Measurements from ENCODE around the gene LHB.
"Not testable (repeated sequence)": the region's sequence is repeated elsewhere in the genome, so short reads cannot be mapped to it uniquely, and the experiment has no call there.

LHB gene

DNA sequence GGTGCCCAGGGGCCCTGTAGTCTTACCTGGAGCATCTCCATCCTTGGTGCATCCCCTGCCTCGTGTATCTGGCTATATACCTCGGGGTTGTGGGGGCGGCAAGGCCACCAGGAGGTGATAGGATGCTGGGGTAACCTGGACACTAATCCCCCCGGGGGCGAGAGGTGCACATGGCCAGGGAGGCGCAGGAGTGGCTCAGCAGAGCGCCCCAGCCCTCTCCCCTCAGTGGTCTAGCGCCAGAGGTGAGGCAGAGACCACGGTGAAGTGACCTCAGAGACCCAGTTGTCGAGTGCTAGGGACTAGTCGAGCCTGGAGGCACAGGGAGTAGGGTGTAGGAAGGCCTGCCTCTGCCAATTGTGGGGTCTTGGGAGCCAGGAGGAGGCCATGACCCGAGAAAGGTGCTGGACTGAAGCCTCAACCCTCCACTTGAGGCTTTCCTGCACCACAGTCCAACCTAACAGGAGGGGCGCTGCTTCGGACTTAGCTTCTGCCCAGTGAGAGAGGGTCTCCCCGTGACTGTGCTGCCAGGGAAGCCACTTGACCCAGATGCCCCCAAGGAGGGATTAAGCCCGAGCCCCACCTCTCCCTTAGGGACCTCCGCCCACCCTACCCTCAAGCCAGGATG is at the start of gene LHB:
Gene LHB (minus strand): TSS at position 51 of the 625 bp plus-strand sequence. CDS start 10 bp downstream, at position 41.
- no peak for DNase-seq

DNA sequence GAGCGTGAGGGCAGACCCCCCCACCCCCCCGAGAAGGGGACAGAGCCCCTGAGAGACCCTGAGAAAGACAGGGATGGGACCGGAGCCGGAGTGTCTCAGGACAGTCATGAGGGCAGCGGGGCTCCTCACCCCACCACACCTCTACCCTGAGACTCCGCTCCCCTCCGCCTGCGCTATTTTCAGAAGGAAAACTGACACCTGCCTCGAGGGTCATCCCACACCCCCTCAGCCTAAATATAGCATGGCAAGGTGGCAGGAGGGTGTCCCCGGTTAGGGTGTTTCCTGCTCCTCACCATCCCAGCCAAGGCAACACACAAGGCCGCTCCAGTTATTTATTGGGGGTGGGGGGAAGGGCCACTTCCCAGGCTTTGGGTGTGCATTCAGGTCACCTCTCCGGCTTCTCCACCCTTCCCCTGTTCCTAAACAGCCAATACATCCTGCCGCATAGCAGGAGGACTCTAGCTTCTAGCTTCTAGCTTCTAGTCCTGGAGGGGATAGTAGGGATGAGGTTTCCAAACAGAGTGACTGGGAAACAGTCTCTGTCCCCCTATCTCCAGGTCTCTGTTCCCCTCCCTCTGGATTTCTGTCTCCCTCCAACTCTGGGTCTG is 49.1 kb upstream of the LHB start:
- no peak for DNase-seq

DNA sequence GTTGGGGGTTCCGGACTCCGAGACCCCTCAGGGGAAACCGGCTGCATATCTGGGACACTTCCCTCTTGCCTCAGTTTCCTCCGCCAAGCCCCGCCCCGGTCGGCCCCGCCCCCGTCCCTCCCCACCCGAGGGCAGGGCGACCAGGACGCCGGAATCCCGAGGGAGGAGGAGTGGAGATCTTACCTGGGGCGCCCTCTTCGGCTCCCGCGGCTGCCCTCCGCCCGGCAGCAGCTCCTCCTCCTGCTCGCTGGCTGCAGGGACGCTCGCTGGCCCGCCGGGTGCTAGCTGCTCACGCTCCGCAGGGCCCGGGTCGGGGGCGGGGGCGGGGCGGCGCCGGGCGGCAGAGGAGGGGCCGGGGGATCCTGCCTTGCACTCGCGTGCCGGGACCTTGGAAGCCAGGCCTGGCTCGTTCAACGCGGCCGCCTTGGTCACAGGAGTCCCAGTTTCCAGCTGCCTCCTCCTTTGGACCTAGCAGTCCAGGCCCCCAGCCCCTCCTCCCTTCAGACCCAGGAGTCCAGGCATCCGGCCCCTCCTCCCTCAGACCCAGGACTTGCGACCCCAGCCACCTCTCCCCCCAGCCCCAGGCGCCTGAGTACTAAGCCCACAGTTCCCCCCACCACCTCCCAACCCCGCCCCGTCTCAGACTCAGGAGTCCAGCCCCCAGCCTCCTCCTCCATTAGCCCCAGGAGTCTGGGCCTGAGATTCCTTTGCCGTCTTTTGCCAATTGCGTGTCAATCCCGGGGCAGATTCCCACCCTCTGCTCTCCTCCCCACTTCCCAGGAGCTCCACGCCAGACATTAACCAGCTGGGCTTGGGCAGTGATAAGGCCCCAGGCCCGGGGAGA is 48.1 kb upstream of the LHB start, which contains the start of gene NTF4:
Gene NTF4 (minus strand): TSS at position 51 of the 844 bp plus-strand sequence. CDS start 2,821 bp downstream, outside the sequence.
- no peak for DNase-seq

DNA sequence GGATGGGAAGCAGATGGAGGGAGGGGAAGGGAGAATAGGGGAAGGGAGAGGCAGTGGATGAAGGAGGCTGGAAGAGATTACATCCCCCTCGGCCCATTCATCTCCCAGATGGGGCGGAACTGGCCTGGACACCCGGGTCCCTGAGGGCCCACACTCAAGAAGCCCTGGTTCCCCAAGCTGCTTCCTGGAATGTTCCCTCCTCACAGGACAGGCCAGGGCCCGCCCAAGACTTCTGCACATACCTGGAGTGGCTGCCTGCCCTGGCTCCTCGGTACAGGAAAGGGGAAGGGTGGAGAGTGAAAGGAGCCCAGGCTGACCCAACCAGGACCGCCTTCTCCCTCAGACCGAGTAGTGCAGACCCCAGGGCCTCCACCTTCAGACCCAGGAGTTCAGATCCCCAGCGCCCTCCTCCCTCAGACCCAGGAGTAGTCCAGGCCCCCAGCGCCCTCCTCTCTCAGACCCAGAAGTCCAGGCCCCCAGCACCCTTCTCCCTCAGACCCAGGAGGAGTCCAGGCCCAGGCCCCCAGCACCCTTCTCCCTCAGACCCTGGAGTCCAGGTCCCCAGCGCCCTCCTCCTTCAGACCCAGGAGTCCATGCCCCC is 47.2 kb upstream of the LHB start:
- DNase-seq, result no peak

DNA sequence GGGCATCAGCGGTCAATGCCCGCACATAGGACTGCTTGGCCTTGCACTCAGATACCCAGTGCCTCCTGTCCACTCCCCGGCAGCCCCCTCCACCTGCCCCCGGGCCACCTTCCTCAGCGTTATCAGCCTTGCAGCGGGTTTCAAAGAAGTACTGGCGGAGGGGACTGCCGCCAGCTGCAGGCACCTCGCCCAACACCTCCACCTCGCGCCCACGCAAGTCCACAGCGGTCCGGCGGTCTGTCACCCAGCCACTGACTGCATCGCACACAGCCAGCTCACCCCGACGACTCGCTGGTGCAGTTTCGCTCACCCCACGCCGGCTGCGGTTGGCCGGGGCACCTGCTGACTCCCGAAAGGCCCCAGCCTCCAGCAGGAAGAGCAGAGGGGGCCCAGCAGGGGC is 44.6 kb upstream of the LHB start:
- no peak for DNase-seq

DNA sequence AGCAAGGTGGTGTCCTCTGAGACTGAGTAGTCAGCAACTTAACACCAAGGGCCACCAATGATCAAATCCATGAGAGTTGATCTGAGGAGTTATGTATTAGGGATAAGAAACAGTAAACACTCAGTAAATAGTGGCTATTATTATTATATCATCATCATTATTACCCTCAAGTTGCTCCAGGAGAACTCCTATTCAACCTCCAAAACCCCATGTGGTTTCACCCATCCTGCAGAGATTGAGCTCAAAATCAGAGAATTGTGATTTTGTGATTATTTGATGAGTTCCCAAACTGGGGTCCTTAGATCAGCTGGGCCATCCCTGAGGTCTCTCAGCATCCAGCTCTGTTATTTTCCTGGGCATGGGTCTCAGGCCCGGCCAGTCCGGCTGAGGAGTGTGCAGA is 44.1 kb upstream of the LHB start:
- DNase-seq, result no peak

DNA sequence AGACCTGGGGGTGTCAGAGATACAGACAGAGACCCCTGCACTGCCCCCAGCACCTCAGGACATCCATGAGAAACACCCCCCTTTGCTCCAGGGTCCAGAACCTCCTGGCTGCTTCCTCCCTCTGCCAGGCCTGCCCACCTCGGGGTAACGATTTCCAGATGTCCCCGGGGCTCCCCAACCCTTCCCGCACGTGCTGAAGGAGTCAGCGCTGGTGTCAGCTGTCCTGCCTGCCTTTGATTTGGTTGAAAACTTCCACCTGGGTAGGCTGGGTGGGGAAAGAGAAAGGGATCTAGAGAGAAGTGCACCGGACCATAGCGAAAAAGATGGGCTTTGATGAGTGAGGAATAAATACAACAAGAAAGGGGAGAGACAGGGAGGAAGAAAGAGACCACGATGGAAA is 42.2 kb upstream of the LHB start:
- DNase-seq, result no peak

DNA sequence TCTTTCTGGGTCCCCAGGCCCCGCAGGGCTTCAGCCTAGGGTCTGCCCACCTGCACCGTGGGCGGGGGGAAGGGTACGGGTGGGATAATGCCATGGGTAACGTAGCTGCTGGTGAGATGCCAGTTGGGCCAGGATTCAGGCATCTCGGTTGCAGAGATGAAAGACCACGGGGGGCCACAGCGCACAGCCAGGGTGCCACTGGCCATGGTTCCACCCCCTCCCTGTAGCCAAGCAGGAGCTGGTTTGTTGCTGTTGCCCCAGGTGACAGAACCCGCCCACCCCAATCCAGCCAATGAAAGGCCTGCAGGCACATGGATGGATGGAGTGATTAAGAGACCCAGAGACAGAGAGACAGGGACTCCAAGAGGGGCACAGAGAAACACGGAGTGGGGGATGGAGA is 41.7 kb upstream of the LHB start:
- DNase-seq, result peak; percentile 60 to 64

DNA sequence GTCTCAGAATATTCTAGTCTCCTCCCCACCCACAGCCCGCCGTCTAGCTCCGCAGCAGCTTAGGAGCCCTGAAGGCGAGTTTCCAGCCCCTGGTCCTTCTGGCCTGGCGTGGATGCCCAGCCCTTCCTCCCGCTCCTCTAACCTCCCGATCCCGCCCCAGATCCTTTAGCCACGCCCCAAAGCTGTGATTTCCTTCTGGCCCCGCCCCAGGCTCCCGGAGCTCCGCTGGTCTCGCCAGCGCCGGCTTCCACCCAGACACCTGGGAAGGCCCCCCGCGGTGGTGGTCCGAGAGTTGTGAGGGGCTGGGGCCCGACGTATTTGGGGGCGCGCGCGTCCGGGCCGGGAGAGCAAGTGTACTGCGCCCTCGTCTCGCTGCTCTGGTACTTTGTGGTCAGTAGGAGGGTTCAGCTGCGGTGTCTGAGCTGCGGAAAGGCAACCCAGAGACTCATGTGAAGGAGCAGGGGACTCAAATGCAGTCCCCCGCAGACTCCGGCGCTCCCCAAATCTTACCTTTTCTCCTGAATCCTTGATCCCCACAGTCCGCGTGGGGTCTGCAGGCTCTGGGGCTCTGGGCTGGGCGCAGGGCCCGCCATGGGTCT is 40.8 kb upstream of the LHB start, which contains the start of gene CGB7:
Gene CGB7 (minus strand): TSS at position 114 of the 599 bp plus-strand sequence. CDS start 2,374 bp downstream, outside the sequence.
- peak; percentile 62 to 71 for DNase-seq

DNA sequence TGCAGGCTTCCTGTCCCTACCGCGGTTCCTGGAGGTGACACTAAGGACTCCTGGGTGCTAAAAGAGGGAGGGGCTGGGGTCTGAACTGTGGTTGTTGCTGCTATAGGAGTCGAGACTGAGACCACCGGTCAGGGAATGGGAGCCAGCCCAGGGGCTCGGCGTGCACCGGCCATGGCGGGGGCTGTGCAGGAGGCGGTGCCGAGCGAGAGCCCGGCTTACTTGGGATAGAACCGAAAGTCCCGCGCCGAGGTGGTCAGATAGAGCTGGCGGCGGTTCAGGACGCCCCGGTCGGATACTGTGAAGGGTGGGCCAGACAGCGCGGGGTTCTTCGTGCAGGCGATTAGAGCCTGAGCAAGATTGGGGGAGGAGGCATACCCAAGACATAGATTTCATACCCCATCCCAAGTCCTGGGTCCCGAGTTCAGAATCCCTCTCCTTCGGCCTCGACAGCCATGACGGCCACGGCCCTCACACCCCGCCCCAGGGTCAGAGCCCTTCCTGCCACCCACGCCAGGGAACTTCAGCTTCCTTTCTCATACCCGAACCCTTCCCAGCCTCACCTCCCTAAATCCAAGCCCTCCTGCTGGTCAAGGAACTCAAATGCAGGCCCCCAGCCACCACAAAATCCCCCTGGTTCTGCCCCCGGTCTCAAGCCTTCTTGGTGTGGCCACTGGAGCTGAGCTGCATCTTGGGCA is 40.2 kb upstream of the LHB start:
- not testable (repeated sequence) for DNase-seq

DNA sequence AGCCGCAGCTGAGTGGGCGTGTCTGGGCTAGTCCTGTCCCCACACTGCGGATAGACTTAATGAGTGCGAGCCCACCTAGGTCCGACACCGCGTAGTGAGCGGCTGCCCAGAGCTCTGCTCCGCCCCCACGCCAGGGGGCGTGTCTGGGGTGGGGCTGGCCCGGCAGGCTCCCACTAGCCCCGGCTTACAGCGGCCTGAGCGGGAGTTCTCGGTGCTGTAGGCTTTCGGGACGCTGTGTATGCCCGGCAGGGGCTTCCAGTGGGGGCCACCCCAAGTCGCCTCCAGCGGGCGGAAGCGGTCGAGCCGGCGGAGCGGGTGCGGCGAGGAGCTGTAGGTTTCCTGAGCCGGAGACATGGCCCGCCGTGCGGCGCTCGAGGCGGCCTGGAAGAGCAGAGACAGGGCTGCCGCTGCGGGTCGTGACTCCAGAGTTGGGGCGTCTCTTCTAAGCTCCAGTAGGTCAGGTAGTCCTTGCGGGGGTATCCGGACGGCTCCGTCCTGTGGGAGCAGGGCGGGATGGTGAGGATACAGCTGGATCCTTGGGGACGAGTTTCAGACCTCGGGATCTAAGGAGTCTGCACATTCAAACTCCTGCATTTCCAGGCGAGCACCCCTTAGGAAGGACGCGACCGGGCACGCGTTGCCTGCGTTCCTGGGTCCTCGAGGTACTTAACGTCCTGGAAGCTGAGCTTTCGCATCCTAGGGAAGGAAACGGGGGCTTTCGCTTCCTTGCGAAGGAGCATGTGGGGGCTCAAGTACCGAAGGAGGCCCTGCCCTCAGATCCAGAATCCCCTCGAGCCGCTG is 39.4 kb upstream of the LHB start:
- DNase-seq, result peak; percentile 68 to 76

DNA sequence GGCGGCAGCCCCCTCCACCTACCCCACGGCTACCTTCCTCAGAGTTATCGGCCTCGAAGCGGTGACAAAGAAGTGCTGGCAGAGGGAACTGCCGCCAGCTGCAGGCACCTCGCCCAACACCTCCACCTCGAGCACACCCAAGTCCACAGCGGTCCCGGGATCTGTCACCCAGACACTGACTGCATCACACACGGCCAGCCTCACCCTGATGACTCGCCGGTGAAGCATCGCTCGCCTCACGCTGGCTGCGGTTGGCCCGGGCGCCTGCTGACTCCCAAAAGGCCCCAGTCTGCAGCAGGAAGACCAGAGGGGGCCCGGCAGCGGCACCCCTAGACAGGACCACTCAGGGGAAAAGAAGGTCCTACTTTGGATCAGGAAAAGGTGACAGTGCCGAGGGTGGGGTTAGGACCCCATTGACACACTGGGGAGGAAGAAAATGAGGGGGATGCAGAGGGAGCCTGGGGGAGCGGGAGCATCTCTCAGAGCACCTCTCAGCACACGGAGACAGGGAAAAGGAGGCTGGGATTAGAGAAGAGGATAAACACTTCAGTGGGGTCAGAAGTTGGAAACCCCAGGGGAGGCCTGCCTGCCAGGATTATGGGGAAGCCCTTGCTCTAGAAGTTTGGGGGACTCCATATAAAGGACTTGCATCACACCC is 33.6 kb upstream of the LHB start:
- DNase-seq, result not testable (repeated sequence)

DNA sequence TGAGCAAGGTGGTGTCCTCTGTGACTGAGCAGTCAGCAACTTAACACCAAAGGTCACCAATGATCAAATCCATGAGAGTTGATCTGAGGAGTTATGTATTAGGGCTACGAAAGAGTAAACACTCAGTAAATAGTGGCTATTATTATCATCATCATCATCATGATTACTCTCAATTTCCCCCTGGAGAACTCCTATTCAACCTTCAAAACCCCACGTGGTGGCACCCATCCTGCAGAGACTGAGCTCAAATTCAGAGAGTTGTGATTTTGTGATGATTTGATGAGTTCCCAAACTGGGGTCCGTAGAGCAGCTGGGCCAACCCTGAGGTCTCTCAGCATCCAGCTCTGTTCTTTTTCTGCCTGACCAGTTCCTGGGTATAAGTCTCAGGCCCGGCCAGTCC is 32.9 kb upstream of the LHB start:
- not testable (repeated sequence) for DNase-seq

DNA sequence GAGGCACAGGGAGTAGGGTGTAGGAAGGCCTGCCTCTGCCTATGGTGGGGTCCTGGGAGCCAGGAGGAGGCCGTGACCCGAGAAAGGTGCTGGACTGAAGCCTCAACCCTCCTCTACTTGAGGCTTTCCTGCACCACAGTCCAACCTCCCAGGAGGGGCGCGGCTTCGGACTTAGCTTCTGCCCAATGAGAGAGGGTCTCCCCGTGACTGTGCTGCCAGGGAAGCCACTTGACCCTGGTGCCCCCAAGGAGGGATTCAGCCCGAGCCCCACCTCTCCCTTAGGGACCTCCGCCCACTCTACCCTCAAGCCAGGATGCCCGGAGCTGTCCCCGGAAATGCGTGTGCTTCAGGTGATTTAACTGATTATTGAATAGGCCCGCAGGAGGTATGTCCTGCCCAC is 32.1 kb upstream of the LHB start, which contains the start of gene CGB8:
Gene CGB8 (minus strand): TSS at position 101 of the 400 bp plus-strand sequence. CDS start 372 bp downstream, outside the sequence.
- DNase-seq, result not testable (repeated sequence)

DNA sequence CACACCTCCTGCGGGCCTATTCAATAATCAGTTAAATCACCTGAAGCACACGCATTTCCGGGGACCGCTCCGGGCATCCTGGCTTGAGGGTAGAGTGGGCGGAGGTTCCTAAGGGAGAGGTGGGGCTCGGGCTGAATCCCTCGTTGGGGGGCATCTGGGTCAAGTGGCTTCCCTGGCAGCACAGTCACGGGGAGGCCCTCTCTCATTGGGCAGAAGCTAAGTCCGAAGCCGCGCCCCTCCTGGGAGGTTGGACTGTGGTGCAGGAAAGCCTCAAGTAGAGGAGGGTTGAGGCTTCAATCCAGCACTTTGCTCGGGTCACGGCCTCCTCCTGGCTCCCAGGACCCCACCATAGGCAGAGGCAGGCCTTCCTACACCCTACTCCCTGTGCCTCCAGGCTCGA is 26.7 kb upstream of the LHB start, which contains the start of gene CGB5:
Gene CGB5 (plus strand): TSS at position 301 of the 400 bp plus-strand sequence. CDS start 362 bp downstream, outside the sequence.
- not testable (repeated sequence) for DNase-seq

DNA sequence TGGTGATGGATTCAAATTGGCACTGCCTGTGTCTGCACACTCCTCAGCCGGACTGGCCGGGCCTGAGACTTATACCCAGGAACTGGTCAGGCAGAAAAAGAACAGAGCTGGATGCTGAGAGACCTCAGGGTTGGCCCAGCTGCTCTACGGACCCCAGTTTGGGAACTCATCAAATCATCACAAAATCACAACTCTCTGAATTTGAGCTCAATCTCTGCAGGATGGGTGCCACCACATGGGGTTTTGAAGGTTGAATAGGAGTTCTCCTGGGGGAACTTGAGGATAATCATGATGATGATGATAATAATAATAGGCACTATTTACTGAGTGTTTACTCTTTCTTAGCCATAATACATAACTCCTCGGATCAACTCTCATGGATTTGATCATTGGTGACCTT is 25.8 kb upstream of the LHB start:
- not testable (repeated sequence) for DNase-seq

DNA sequence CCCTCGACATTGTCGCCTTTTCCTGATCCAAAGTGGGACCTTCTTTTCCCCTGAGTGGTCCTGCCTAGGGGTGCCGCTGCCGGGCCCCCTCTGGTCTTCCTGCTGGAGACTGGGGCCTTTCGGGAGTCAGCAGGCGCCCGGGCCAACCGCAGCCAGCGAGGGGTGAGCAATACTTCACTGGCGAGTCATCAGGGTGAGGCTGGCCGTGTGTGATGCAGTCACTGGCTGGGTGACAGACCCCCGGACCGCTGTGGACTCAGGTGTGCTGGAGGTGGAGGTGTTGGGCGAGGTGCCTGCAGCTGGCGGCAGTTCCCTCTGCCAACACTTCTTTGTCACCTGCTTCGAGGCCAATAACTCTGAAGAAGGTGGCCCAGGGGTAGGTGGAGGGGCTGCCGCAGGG is 25.3 kb upstream of the LHB start:
- DNase-seq, result no peak

DNA sequence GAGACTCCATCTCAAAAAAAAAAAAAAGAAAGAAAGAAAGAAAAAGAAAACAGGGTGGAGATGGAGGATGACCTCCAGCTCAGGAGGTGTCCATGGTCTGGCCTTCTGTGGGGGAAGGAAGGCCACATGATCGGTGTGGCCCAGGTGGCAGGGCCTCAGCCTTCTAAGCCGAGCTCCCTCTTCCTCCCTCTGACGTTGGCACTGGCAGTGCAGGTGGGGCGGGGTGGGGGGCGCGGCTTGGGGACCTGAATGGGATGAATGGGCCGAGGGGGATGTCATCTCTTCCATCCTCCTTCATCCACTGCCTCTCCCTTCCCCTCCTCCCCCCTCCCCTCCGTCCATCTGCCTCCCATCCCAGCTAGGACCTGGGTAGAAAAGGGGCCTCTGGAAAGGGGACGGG is 22.8 kb upstream of the LHB start:
- DNase-seq, result not testable (repeated sequence)

DNA sequence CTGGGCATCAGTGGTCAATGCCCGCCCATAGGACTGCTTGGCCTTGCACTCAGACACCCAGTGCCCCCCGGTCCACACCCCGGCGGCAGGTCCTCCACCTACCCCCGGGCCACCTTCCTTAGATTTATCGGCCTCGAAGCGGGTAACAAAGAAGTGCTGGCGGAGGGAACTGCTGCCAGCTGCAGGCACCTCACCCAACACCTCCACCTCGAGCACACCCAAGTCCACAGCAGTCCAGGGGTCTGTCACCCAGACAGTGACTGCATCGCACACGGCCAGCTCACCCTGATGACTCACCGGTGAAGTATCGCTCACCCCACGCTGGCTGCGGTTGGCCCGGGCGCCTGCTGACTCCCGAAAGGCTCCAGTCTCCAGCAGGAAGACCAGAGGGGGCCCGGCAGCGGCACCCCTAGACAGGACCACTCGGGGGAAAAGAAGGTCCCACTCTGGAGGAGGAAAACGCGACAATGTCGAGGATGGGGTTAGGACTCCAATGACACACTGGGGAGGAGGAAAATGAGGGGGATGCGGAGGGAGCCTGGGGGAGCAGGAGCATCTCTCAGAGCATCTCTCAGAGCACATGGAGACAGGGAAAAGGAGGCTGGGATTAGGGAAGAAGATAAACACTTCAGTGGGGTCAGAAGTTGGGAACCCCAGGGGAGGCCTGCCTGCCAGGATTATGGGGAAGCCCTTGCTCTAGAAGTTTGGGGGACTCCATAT is 21.8 kb upstream of the LHB start:
- not testable (repeated sequence) for DNase-seq

DNA sequence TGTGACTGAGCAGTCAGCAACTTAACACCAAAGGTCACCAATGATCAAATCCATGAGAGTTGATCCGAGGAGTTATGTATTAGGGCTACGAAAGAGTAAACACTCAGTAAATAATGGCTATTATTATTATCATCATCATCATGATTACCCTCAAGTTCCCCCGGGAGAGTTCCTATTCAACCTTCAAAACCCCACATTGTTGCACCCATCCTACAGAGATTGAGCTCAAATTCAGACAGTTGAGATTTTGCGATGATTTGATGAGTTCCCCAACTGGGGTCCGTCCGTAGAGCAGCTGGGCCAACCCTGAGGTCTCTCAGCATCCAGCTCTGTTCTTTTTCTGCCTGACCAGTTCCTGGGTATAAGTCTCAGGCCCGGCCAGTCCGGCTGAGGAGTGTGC is 21.2 kb upstream of the LHB start:
- DNase-seq, result not testable (repeated sequence)
